ENCODE measurements around the gene RAB11FIP4. TPM values are rescaled to one million over a fixed set of nuclear protein-coding genes. Genes with fewer than 3 reads are reported as not detected.
A peak's percentile ranks its signal among the peaks of the same experiment; 100 is the strongest.

Gene RAB11FIP4
- total RNA-seq, 1 donor: 0.72 TPM

- Histone ChIP-seq H2AFZ (ENCODE audit: low read length) (no peak overlapping the region), H3K4me1 (ENCODE audit: insufficient read depth, low read length) (no peaks in the 10 kb centered on the region), H3K27ac (ENCODE audit: low read depth, low read length) (no peak overlapping the region), H3K9me3 (ENCODE audit: low read depth, low read length) (no peaks in the 10 kb centered on the region), H3K27me3 (ENCODE audit: insufficient read depth, low read length) (peaks cover 74% of the 10 kb centered on the region), H3K4me2 (ENCODE audit: insufficient read depth, low read length) (no peak overlapping the region), H3K36me3 (ENCODE audit: insufficient read depth, low read length) (no peaks in the 10 kb centered on the region), H4K20me1 (ENCODE audit: insufficient read depth, low read length) (no peaks in the 10 kb centered on the region), H3K79me2 (ENCODE audit: insufficient read depth, low read length) (no peaks in the 10 kb centered on the region), H3K4me3 (ENCODE audit: insufficient read depth, low read length) (no peak overlapping the region)
- peak; percentile 41 for DNase-seq (ENCODE audit: insufficient read length, low spot score, missing footprints)
- TF ChIP-seq CTCF (IDR thresholded peaks at IDR 0.05; ENCODE audit: extremely low read depth, low read depth, low read length): no peak
Observed at GRCh38 chr17:31480067-31480466, 88.6 kb downstream of the RAB11FIP4 start.

GRCh38 chr17:31480904-31481782 lies 89.7 kb downstream of the RAB11FIP4 start:
- Histone ChIP-seq H4K20me1 (ENCODE audit: insufficient read depth, low read length) (no peaks in the 10 kb centered on the region), H3K4me3 (ENCODE audit: insufficient read depth, low read length) (no peak overlapping the region), H3K27ac (ENCODE audit: low read depth, low read length) (no peak overlapping the region), H3K36me3 (ENCODE audit: insufficient read depth, low read length) (no peaks in the 10 kb centered on the region), H2AFZ (ENCODE audit: low read length) (no peak overlapping the region), H3K79me2 (ENCODE audit: insufficient read depth, low read length) (no peaks in the 10 kb centered on the region), H3K4me1 (ENCODE audit: insufficient read depth, low read length) (no peaks in the 10 kb centered on the region), H3K9me3 (ENCODE audit: low read depth, low read length) (no peaks in the 10 kb centered on the region), H3K4me2 (ENCODE audit: insufficient read depth, low read length) (no peak overlapping the region), H3K27me3 (ENCODE audit: insufficient read depth, low read length) (peaks cover 68% of the 10 kb centered on the region)
- TF ChIP-seq CTCF (IDR thresholded peaks at IDR 0.05; ENCODE audit: extremely low read depth, low read depth, low read length): no peak
- peak; percentile 5 for DNase-seq (ENCODE audit: insufficient read length, low spot score, missing footprints)

- Histone ChIP-seq H3K4me2 (ENCODE audit: insufficient read depth, low read length) (no peak overlapping the region), H4K20me1 (ENCODE audit: insufficient read depth, low read length) (no peaks in the 10 kb centered on the region), H3K27ac (ENCODE audit: low read depth, low read length) (no peak overlapping the region), H3K4me3 (ENCODE audit: insufficient read depth, low read length) (no peak overlapping the region), H2AFZ (ENCODE audit: low read length) (no peak overlapping the region), H3K9me3 (ENCODE audit: low read depth, low read length) (no peaks in the 10 kb centered on the region), H3K4me1 (ENCODE audit: insufficient read depth, low read length) (no peaks in the 10 kb centered on the region), H3K27me3 (ENCODE audit: insufficient read depth, low read length) (peaks cover 67% of the 10 kb centered on the region), H3K36me3 (ENCODE audit: insufficient read depth, low read length) (no peaks in the 10 kb centered on the region), H3K79me2 (ENCODE audit: insufficient read depth, low read length) (no peaks in the 10 kb centered on the region)
- TF ChIP-seq CTCF (IDR thresholded peaks at IDR 0.05; ENCODE audit: extremely low read depth, low read depth, low read length): no peak
- peak; percentile 47 for DNase-seq (ENCODE audit: insufficient read length, low spot score, missing footprints)
Observed at GRCh38 chr17:31481783-31482081, 90.3 kb downstream of the RAB11FIP4 start.

- no peaks in the 10 kb centered on the region for H3K9me3 ChIP-seq (ENCODE audit: low read depth, low read length)
- peak; percentile 41 for DNase-seq (ENCODE audit: insufficient read length, low spot score, missing footprints)
- peaks cover 72% of the 10 kb centered on the region for H3K27me3 ChIP-seq (ENCODE audit: insufficient read depth, low read length)
- no peaks in the 10 kb centered on the region for H3K79me2 ChIP-seq (ENCODE audit: insufficient read depth, low read length)
- no peak for TF ChIP-seq CTCF (IDR thresholded peaks at IDR 0.05; ENCODE audit: extremely low read depth, low read depth, low read length)
- no peak overlapping the region for H3K4me2 ChIP-seq (ENCODE audit: insufficient read depth, low read length)
- H2AFZ ChIP-seq (ENCODE audit: low read length): no peak overlapping the region
- no peaks in the 10 kb centered on the region for H3K36me3 ChIP-seq (ENCODE audit: insufficient read depth, low read length)
- no peaks in the 10 kb centered on the region for H3K4me1 ChIP-seq (ENCODE audit: insufficient read depth, low read length)
- H4K20me1 ChIP-seq (ENCODE audit: insufficient read depth, low read length): peaks cover 4% of the 10 kb centered on the region
- no peak overlapping the region for H3K27ac ChIP-seq (ENCODE audit: low read depth, low read length)
- H3K4me3 ChIP-seq (ENCODE audit: insufficient read depth, low read length): no peak overlapping the region
Observed at GRCh38 chr17:31484821-31485220, 93.3 kb downstream of the RAB11FIP4 start.

All from osteoblast (primary cell).